HCT116 (cell line): ENCODE measurements around the gene KRT85. TPM values are rescaled to one million over a fixed set of nuclear protein-coding genes. Genes with fewer than 3 reads are reported as not detected.

Experiments used
- ATAC-seq: fragments of 200-7000 bp; cut with Tn5 transposase; 2 replicates; pipeline ENCODE4 v1.9.1; 2020; ENCODE audit warnings: mild to moderate bottlenecking, moderate library complexity
- BruUV-seq: library from RNA; stranded (reverse); fragments of 400-500 nt; replicated peaks from 2 replicates; lab custom pipeline; 2021; lab: Mats Ljungman, UMichigan
- CTCF ChIA-PET: fragments of 300-600 bp; sonication (Branson Sonifier 250); formaldehyde crosslinking; loops from one replicate; lab custom pipeline; 2021; ENCODE audit warnings: antibody characterized with exemption; lab: Charles Lee
- POLR2A ChIA-PET: fragments of 300-600, 350-600 bp; sonication (Branson Sonifier 250); formaldehyde crosslinking; loops from one replicate; lab custom pipeline; 2021; ENCODE audit warnings: antibody characterized with exemption; lab: Charles Lee
- RAD21 ChIA-PET, 2 experiments: fragments of 300-600 bp; sonication (Branson Sonifier 250); formaldehyde crosslinking; loops; one replicate each; lab custom pipeline; 2023; ENCODE audit warnings: low total read pairs in 2 of 2; ENCODE audit not compliant: uncharacterized antibody in 2 of 2, unreplicated experiment in 2 of 2, low non-redundant PET in 1 of 2; lab: Charles Lee
- DNase-seq: peaks from one replicate; pipeline ENCODE4 v3.0.0-alpha.2; 2010; ENCODE audit warnings: low read depth, low spot score
- H2AFZ ChIP-seq: fragments of 200-600 bp; shearing (Covaris generic), sonication (generic); 2 replicates; pipeline ENCODE4 v1.6.1; 2017; ENCODE audit warnings: low read depth, mixed run types, mixed read lengths, antibody characterized with exemption, low read length; ENCODE audit not compliant: poor library complexity, severe bottlenecking
- H3K27ac ChIP-seq: 2 replicates; pipeline ENCODE4 v1.5.1; 2012; ENCODE audit warnings: low read depth, low read length
- H3K27me3 ChIP-seq: fragments of 200-600 bp; sonication (generic); 2 replicates; pipeline ENCODE4 v1.6.1; 2016; ENCODE audit warnings: mixed run types, low read length, mixed read lengths; ENCODE audit not compliant: insufficient read depth
- H3K36me3 ChIP-seq, 2 experiments: fragments of 200-500 bp in 1 of 2; fragments of 200-600 bp in 1 of 2; sonication (Bioruptor generic) in 1 of 2; sonication (generic) in 1 of 2; 2 replicates each; pipeline versions ENCODE4 v1.5.1 to v1.6.1; 2014 to 2016; ENCODE audit warnings: low read length in 2 of 2, inconsistent platforms in 1 of 2, mixed read lengths in 1 of 2, mixed run types in 1 of 2; ENCODE audit not compliant: insufficient read depth in 2 of 2, control insufficient read depth in 1 of 2
- H3K4me1 ChIP-seq, 2 experiments: fragments of 200-600 bp in 1 of 2; sonication (generic) in 1 of 2; 2 replicates each; pipeline versions ENCODE4 v1.5.1 to v1.6.1; 2012 to 2017; ENCODE audit warnings: low read length in 2 of 2, inconsistent platforms in 1 of 2, mild to moderate bottlenecking in 1 of 2, mixed read lengths in 1 of 2, mixed run types in 1 of 2, moderate library complexity in 1 of 2; ENCODE audit not compliant: insufficient read depth in 2 of 2, control insufficient read depth in 1 of 2
- H3K4me2 ChIP-seq: fragments of 200-600 bp; sonication (generic); 2 replicates; pipeline ENCODE4 v1.6.1; 2017; ENCODE audit warnings: mixed run types, low read length, mixed read lengths
- H3K4me3 ChIP-seq, 2 experiments: fragments of 200-600 bp in 1 of 2; sonication (generic) in 1 of 2; replicated peaks in 1 of 2; 2 replicates each; pipeline ENCODE4 v1.5.1; 2011 to 2016; ENCODE audit warnings: low read length in 2 of 2, control low read depth in 1 of 2, low read depth in 1 of 2, mild to moderate bottlenecking in 1 of 2, mixed read lengths in 1 of 2, mixed run types in 1 of 2
- H3K79me2 ChIP-seq: fragments of 200-600 bp; sonication (generic); 2 replicates; pipeline ENCODE4 v1.6.1; 2017; ENCODE audit warnings: mild to moderate bottlenecking, mixed run types, low read length, moderate library complexity, mixed read lengths; ENCODE audit not compliant: insufficient read depth
- H3K9ac ChIP-seq: fragments of 200-600 bp; sonication (generic); 2 replicates; pipeline ENCODE4 v1.6.1; 2016; ENCODE audit warnings: low read length, mixed read lengths
- H3K9me2 ChIP-seq: fragments of 200-600 bp; sonication (generic), shearing (Covaris generic); 2 replicates; pipeline ENCODE4 v1.6.1; 2017; ENCODE audit warnings: mixed run types, mild to moderate bottlenecking, moderate library complexity; ENCODE audit not compliant: insufficient read depth
- H3K9me3 ChIP-seq, 2 experiments: fragments of 200-500 bp in 1 of 2; fragments of 200-600 bp in 1 of 2; sonication (Bioruptor generic) in 1 of 2; sonication (generic) in 1 of 2; 2 replicates each; pipeline ENCODE4 v1.6.1; 2014 to 2017; ENCODE audit warnings: low read length in 2 of 2, mixed read lengths in 2 of 2, inconsistent platforms in 1 of 2, low read depth in 1 of 2, mild to moderate bottlenecking in 1 of 2, mixed run types in 1 of 2, moderate library complexity in 1 of 2; ENCODE audit not compliant: control insufficient read depth in 1 of 2, insufficient read depth in 1 of 2
- H4K20me1 ChIP-seq: fragments of 200-600 bp; sonication (generic), shearing (Covaris generic); 2 replicates; pipeline ENCODE4 v1.6.1; 2017; ENCODE audit warnings: mixed run types, mild to moderate bottlenecking, moderate library complexity; ENCODE audit not compliant: insufficient read depth
- CBX3 ChIP-seq: IDR thresholded peaks from 2 replicates; pipeline ENCODE4 v1.6.1; 2012; ENCODE audit warnings: low read depth
- CEBPB ChIP-seq: IDR thresholded peaks from 2 replicates; pipeline ENCODE4 v1.6.1; 2012; ENCODE audit warnings: low read depth
- EGR1 ChIP-seq: IDR thresholded peaks from 2 replicates; pipeline ENCODE4 v1.6.1; 2012; ENCODE audit warnings: low read depth
- ELF1 ChIP-seq: IDR thresholded peaks from 2 replicates; pipeline ENCODE4 v1.6.1; 2012; ENCODE audit warnings: low read depth, borderline replicate concordance
- EZH2 ChIP-seq: fragments of 200-600 bp; sonication (generic); IDR thresholded peaks from 2 replicates; pipeline ENCODE4 v1.6.1; 2017; ENCODE audit warnings: antibody characterized with exemption, mixed run types
- EZH2phosphoT487 ChIP-seq: fragments of 200-600 bp; IDR thresholded peaks from 2 replicates; pipeline ENCODE4 v1.6.1; 2018; ENCODE audit warnings: antibody characterized with exemption, borderline replicate concordance
- FOSL1 ChIP-seq: IDR thresholded peaks from 2 replicates; pipeline ENCODE4 v1.6.1; 2012; ENCODE audit warnings: low read depth
- POLR2AphosphoS5 ChIP-seq: IDR thresholded peaks from 2 replicates; pipeline ENCODE4 v1.6.1; 2011; ENCODE audit warnings: mild to moderate bottlenecking, low read depth, low read length, moderate library complexity
- SIN3A ChIP-seq: IDR thresholded peaks from 2 replicates; pipeline ENCODE4 v1.6.1; 2012; ENCODE audit warnings: low read depth
- TCF7L2 ChIP-seq: IDR thresholded peaks from 2 replicates; pipeline ENCODE4 v1.7.0; 2011; ENCODE audit warnings: borderline replicate concordance, inconsistent platforms; ENCODE audit not compliant: insufficient read depth, insufficient read length; ENCODE audit errors: extremely low read depth
- ZBTB33 ChIP-seq: IDR thresholded peaks from 2 replicates; pipeline ENCODE4 v1.6.1; 2011; ENCODE audit warnings: mild to moderate bottlenecking, low read length, moderate library complexity; ENCODE audit not compliant: insufficient replicate concordance; ENCODE audit errors: extremely low read depth
- ZFX ChIP-seq: fragments of 450-650 bp; IDR thresholded peaks from 2 replicates; pipeline ENCODE4 v1.6.1; 2017
- intact Hi-C: fragments of 100-400 bp; cut with micrococcal nuclease; formaldehyde crosslinking; loops from 2 replicates; pipeline ENCODE4 v1.10.0; 2022
- total RNA-seq: library from RNA; stranded (reverse); gene quantifications from one replicate; pipeline ENCODE4 v1.2.1, GENCODE V29; 2021; ENCODE audit not compliant: unreplicated experiment
- TF ChIP-seq, protein P1 (sequence below), 3 experiments: fragments of 200-600 bp in 1 of 3; sonication (generic) in 1 of 3; IDR thresholded peaks in 2 of 3; conservative IDR thresholded peaks in 1 of 3; 2 replicates each; pipeline ENCODE4 v1.5.1; 2012 to 2017; ENCODE audit warnings: low read depth in 2 of 3, low read length in 2 of 3, antibody characterized with exemption in 1 of 3, borderline replicate concordance in 1 of 3, control low read depth in 1 of 3, mild to moderate bottlenecking in 1 of 3, mixed read lengths in 1 of 3, mixed run types in 1 of 3, moderate library complexity in 1 of 3; ENCODE audit not compliant: insufficient read depth in 1 of 3
- TF ChIP-seq, protein P2 (sequence below): IDR thresholded peaks from 2 replicates; pipeline ENCODE4 v1.6.1; 2012
- TF ChIP-seq, protein P3 (sequence below): IDR thresholded peaks from 2 replicates; pipeline ENCODE4 v1.6.1; 2012; ENCODE audit warnings: low read depth
- TF ChIP-seq, protein P4 (sequence below): IDR thresholded peaks from 2 replicates; pipeline ENCODE4 v1.6.1; 2012

The KRT85 gene
- total RNA-seq, 1 experiment from 2014 or later, result not detected

DNA sequence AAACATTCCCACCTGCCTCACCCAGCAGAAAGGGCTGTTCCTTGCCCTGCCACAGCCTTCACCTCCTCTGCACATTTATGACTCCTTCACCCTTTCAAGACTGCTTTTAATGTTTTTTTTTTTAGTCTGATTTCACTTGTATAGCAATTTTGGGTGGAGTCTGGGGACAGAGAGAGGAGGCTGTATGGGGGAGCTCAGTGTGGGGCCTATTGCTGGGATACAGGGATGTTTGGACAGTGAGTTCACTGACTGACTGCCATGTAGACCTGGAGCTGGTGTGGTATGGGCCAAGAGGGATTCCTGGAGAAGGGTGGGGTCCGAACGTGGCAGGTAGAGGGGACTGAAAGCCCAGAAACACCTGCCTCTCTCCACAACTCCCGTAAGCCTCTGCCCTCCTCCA, 1.9 kb upstream of the KRT85 start:
- no peaks in the 10 kb centered on the region for H3K27me3 ChIP-seq
- ATAC-seq (no peak), DNase-seq (no peak)
- ChIA-PET RAD21 (no interaction called here), CTCF (interaction anchor here (1.0 to 1.2 kb wide), 2 partner anchors 225 to 501 kb away, joined by 3 to 5 read pairs; no protein-coding TSS in a partner anchor), POLR2A (no interaction called here)
- H3K9ac ChIP-seq, result no peak overlapping the region
- TF ChIP-seq, protein P1, sequence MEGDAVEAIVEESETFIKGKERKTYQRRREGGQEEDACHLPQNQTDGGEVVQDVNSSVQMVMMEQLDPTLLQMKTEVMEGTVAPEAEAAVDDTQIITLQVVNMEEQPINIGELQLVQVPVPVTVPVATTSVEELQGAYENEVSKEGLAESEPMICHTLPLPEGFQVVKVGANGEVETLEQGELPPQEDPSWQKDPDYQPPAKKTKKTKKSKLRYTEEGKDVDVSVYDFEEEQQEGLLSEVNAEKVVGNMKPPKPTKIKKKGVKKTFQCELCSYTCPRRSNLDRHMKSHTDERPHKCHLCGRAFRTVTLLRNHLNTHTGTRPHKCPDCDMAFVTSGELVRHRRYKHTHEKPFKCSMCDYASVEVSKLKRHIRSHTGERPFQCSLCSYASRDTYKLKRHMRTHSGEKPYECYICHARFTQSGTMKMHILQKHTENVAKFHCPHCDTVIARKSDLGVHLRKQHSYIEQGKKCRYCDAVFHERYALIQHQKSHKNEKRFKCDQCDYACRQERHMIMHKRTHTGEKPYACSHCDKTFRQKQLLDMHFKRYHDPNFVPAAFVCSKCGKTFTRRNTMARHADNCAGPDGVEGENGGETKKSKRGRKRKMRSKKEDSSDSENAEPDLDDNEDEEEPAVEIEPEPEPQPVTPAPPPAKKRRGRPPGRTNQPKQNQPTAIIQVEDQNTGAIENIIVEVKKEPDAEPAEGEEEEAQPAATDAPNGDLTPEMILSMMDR (IDR thresholded peaks at IDR 0.05 in 2 of 3, conservative IDR thresholded peaks at IDR 0.05 in 1 of 3; ENCODE audit: borderline replicate concordance in 1 of 3, insufficient read depth in 1 of 3, low read depth in 2 of 3, low read length in 2 of 3), result no peak
- TF ChIP-seq ZFX (no peak), FOSL1 (no peak), ELF1 (no peak), CBX3 (no peak), ZBTB33 (no peak), EZH2phosphoT487 (no peak), CEBPB (no peak), EZH2 (no peak), SIN3A (no peak), EGR1 (no peak), POLR2AphosphoS5 (no peak), TCF7L2 (no peak)
- TF ChIP-seq, protein P2, sequence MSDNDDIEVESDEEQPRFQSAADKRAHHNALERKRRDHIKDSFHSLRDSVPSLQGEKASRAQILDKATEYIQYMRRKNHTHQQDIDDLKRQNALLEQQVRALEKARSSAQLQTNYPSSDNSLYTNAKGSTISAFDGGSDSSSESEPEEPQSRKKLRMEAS, result no peak
- TF ChIP-seq, protein P3, sequence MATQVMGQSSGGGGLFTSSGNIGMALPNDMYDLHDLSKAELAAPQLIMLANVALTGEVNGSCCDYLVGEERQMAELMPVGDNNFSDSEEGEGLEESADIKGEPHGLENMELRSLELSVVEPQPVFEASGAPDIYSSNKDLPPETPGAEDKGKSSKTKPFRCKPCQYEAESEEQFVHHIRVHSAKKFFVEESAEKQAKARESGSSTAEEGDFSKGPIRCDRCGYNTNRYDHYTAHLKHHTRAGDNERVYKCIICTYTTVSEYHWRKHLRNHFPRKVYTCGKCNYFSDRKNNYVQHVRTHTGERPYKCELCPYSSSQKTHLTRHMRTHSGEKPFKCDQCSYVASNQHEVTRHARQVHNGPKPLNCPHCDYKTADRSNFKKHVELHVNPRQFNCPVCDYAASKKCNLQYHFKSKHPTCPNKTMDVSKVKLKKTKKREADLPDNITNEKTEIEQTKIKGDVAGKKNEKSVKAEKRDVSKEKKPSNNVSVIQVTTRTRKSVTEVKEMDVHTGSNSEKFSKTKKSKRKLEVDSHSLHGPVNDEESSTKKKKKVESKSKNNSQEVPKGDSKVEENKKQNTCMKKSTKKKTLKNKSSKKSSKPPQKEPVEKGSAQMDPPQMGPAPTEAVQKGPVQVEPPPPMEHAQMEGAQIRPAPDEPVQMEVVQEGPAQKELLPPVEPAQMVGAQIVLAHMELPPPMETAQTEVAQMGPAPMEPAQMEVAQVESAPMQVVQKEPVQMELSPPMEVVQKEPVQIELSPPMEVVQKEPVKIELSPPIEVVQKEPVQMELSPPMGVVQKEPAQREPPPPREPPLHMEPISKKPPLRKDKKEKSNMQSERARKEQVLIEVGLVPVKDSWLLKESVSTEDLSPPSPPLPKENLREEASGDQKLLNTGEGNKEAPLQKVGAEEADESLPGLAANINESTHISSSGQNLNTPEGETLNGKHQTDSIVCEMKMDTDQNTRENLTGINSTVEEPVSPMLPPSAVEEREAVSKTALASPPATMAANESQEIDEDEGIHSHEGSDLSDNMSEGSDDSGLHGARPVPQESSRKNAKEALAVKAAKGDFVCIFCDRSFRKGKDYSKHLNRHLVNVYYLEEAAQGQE, result no peak
- TF ChIP-seq, protein P4, sequence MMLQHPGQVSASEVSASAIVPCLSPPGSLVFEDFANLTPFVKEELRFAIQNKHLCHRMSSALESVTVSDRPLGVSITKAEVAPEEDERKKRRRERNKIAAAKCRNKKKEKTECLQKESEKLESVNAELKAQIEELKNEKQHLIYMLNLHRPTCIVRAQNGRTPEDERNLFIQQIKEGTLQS, result no peak
- H3K9me3 ChIP-seq, result peaks cover 0 to 7% of the 10 kb centered on the region in 2 experiments; a peak in 1 of 4 replicates
- no peaks in the 10 kb centered on the region for H3K79me2 ChIP-seq
- no peak overlapping the region for H2AFZ ChIP-seq
- no peak overlapping the region for H3K27ac ChIP-seq
- no peaks in the 10 kb centered on the region for H3K9me2 ChIP-seq
- H3K36me3 ChIP-seq, result no peaks in the 10 kb centered on the region
- intact Hi-C loops, result no loop called here
- no TSS peak for BruUV-seq
- no peak overlapping the region for H3K4me2 ChIP-seq
- H3K4me1 ChIP-seq, result peaks cover 0 to 2% of the 10 kb centered on the region in 2 experiments; a peak in 1 of 4 replicates
- no peak overlapping the region for H3K4me3 ChIP-seq
- no peaks in the 10 kb centered on the region for H4K20me1 ChIP-seq
